Caco-2 (cell line): ENCODE data around the gene CTXND1. TPM values are rescaled to one million over a fixed set of nuclear protein-coding genes. Genes with fewer than 3 reads are reported as not detected.

Experiments
- BruUV-seq: library from RNA; stranded (reverse); fragments of 400-500 nt; replicated peaks from 2 replicates; lab custom pipeline; 2021; lab: Mats Ljungman, UMichigan
- CTCF ChIA-PET: fragments of 300-600 bp; sonication (Branson Sonifier 250); formaldehyde crosslinking; loops from one replicate; lab custom pipeline; 2022; ENCODE audit warnings: antibody characterized with exemption; lab: Charles Lee
- POLR2A ChIA-PET: fragments of 300-600 bp; sonication (Branson Sonifier 250); formaldehyde crosslinking; loops from one replicate; lab custom pipeline; 2022; ENCODE audit warnings: antibody characterized with exemption; lab: Charles Lee
- DNase-seq, 2 experiments: peaks; one replicate each; pipeline versions ENCODE4 v3.0.0 to v3.0.0-alpha.2; 2020 to 2022
- H3K27me3 ChIP-seq: replicated peaks from 2 replicates; pipeline ENCODE4 v1.6.0; 2011; ENCODE audit warnings: low read length; ENCODE audit not compliant: control insufficient read depth, insufficient read depth
- H3K36me3 ChIP-seq: 2 replicates; pipeline ENCODE4 v1.5.1; 2011; ENCODE audit warnings: low read length; ENCODE audit not compliant: control insufficient read depth, insufficient read depth
- H3K4me1 ChIP-seq: fragments of 250-450 bp; sonication (Bioruptor Pico); 2 replicates; pipeline ENCODE4 v1.5.1; 2020; ENCODE audit warnings: mild to moderate bottlenecking
- H3K4me3 ChIP-seq: 2 replicates; pipeline ENCODE4 v1.5.1; 2011; ENCODE audit warnings: low read depth, mild to moderate bottlenecking, control low read depth, low read length
- H3K9me3 ChIP-seq: fragments of 250-450 bp; sonication (Bioruptor Pico); 2 replicates; pipeline ENCODE4 v1.5.1; 2020; ENCODE audit warnings: mild to moderate bottlenecking, moderate library complexity
- H3K27ac Mint-ChIP-seq: one replicate; pipeline ENCODE4 v1.8.0; 2022; ENCODE audit warnings: mixed read lengths; ENCODE audit not compliant: unreplicated experiment
- H3K27me3 Mint-ChIP-seq: one replicate; pipeline ENCODE4 v1.8.0; 2022; ENCODE audit warnings: mixed read lengths; ENCODE audit not compliant: insufficient read depth, unreplicated experiment
- H3K36me3 Mint-ChIP-seq: one replicate; pipeline ENCODE4 v1.8.0; 2022; ENCODE audit warnings: mild to moderate bottlenecking, mixed read lengths; ENCODE audit not compliant: insufficient read depth, unreplicated experiment
- H3K4me1 Mint-ChIP-seq: one replicate; pipeline ENCODE4 v1.8.0; 2022; ENCODE audit warnings: low read depth, mixed read lengths; ENCODE audit not compliant: unreplicated experiment
- H3K4me3 Mint-ChIP-seq: one replicate; pipeline ENCODE4 v1.8.0; 2022; ENCODE audit warnings: mild to moderate bottlenecking, moderate library complexity, mixed read lengths; ENCODE audit not compliant: unreplicated experiment
- H3K9me3 Mint-ChIP-seq: one replicate; pipeline ENCODE4 v1.8.0; 2022; ENCODE audit warnings: mixed read lengths; ENCODE audit not compliant: unreplicated experiment
- CTCF ChIP-seq, 2 experiments: fragments of 200-600 bp in 1 of 2; IDR thresholded peaks; 1 replicate in 1 of 2; 2 replicates in 1 of 2; pipeline versions ENCODE4 v1.5.1 to v1.8.0; 2011 to 2022; ENCODE audit warnings: antibody characterized with exemption in 1 of 2, control low read depth in 1 of 2, inconsistent platforms in 1 of 2, low read depth in 1 of 2, low read length in 1 of 2, mild to moderate bottlenecking in 1 of 2, moderate library complexity in 1 of 2; ENCODE audit not compliant: insufficient read depth in 1 of 2, severe bottlenecking in 1 of 2, unreplicated experiment in 1 of 2
- intact Hi-C: fragments of 100-400 bp; cut with micrococcal nuclease; formaldehyde crosslinking; loops from one replicate; pipeline ENCODE4 v1.10.0; 2022; ENCODE audit not compliant: unreplicated experiment
- total RNA-seq: library from RNA; stranded (reverse); gene quantifications from 2 replicates; pipeline ENCODE4 v1.2.3, GENCODE V29; 2022

CTXND1 gene
- total RNA-seq, 1 experiment from 2014 or later, result 0.05 TPM

DNA sequence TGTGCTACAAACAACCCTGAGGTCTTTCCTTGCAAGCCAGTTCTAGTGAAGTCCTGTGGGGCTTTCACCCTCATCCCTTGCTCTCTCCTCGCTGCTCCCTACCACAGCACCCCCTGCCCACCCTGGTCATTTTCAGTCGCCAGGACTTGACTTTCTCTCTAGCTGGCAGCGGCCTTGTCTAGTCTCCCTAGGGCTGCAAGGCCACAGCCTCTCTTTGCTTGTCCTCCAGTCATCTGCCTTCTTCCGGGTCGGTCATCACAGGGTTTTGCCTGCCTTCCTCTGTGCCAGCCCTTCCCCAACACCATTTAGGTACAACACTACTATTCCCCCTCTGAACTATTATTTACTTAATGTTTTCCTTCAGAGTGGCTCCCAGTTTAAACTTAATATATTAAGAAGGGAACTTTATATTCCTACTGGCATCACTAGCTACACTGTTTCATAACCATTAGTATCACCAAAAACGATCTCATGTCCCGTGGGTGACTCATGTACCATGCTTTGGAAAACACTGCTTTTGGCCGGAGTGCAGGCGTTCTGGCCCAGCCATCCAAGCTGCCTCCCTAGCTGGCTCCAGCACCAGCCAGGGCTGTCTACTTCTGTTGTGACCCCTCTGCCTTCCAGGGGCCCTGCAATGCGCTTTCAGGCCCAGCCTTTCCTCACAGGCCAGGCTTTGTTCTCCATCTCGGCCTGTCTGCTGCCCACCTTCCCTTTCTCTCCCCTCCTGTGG lies 77.8 kb downstream of the CTXND1 start:
- no peaks in the 10 kb centered on the region for H3K9me3 Mint-ChIP-seq
- H3K27me3 ChIP-seq, result no peaks in the 10 kb centered on the region
- no peaks in the 10 kb centered on the region for H3K27me3 Mint-ChIP-seq
- no peaks in the 10 kb centered on the region for H3K4me1 Mint-ChIP-seq
- no peak overlapping the region for H3K27ac Mint-ChIP-seq
- intact Hi-C loops, result loop anchor here (5.0 to 10.0 kb wide), 3 partner anchors 179 to 792 kb away; partner anchors contain the start of gene MTHFS
- BruUV-seq, result no TSS peak
- H3K4me1 ChIP-seq, result no peaks in the 10 kb centered on the region
- POLR2A ChIA-PET, result interaction anchor here (0.6 kb wide), 1 partner anchor 320 kb away, joined by 3 read pairs; no protein-coding TSS in a partner anchor
- peaks cover 2% of the 10 kb centered on the region for H3K36me3 ChIP-seq
- CTCF ChIA-PET, result interaction anchor here (0.6 to 1.3 kb wide), 3 partner anchors 21 to 115 kb away, joined by 3 to 6 read pairs (median 4); partner anchors contain the start of genes FAH and ZFAND6
- no peak for DNase-seq
- no peak overlapping the region for H3K4me3 Mint-ChIP-seq
- TF ChIP-seq CTCF (IDR thresholded peaks at IDR 0.05; ENCODE audit: insufficient read depth in 1 of 2, low read depth in 1 of 2, low read length in 1 of 2, severe bottlenecking in 1 of 2, unreplicated experiment in 1 of 2), result no peak
- no peak overlapping the region for H3K4me3 ChIP-seq
- H3K36me3 Mint-ChIP-seq, result no peaks in the 10 kb centered on the region
- H3K9me3 ChIP-seq, result no peaks in the 10 kb centered on the region

GRCh38 chr15:80173022-80173759 lies 78.8 kb downstream of the CTXND1 start:
- Histone ChIP-seq H3K4me1 (no peaks in the 10 kb centered on the region), H3K9me3 (no peaks in the 10 kb centered on the region), H3K4me3 (no peak overlapping the region), H3K36me3 (peaks cover 2% of the 10 kb centered on the region), H3K27me3 (no peaks in the 10 kb centered on the region)
- H3K36me3 Mint-ChIP-seq, result no peaks in the 10 kb centered on the region
- BruUV-seq, result no TSS peak
- peak; percentile 75 to 81 for DNase-seq
- no peaks in the 10 kb centered on the region for H3K4me1 Mint-ChIP-seq
- no peaks in the 10 kb centered on the region for H3K27me3 Mint-ChIP-seq
- intact Hi-C loops, result loop anchor here (2.0 to 10.0 kb wide), 4 partner anchors 114 to 791 kb away; partner anchors contain the start of genes MTHFS and ZFAND6
- peak; percentile 78 to 92 for TF ChIP-seq CTCF (IDR thresholded peaks at IDR 0.05; ENCODE audit: insufficient read depth in 1 of 2, low read depth in 1 of 2, low read length in 1 of 2, severe bottlenecking in 1 of 2, unreplicated experiment in 1 of 2)
- CTCF ChIA-PET, result interaction anchor here (1.0 to 1.3 kb wide), 2 partner anchors 20 to 114 kb away, joined by 4 to 6 read pairs; partner anchors contain the start of genes FAH and ZFAND6
- H3K27ac Mint-ChIP-seq, result no peak overlapping the region
- POLR2A ChIA-PET, result interaction anchor here (0.5 kb wide), 1 partner anchor 86 kb away, joined by 3 read pairs; no protein-coding TSS in a partner anchor
- no peak overlapping the region for H3K4me3 Mint-ChIP-seq
- no peaks in the 10 kb centered on the region for H3K9me3 Mint-ChIP-seq

DNA sequence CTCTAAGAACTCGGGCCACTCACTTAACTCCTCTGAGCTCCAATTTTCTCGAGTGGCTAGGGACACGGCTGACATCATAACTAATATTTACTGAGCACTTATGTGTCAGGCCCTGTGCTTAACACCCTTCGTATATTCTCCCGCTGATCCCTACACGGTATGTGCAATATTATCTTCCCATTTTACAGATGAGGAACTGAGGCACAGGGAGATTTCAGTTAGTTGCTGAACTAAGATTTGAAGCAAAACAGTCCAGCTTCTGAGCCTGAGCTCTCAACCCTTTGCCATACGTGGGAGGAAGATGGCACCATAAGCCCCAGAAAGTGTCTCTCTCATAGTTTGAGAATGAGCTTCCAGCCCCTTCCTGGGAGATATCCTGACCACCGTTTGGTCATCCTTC lies 79.6 kb downstream of the CTXND1 start:
- ChIA-PET CTCF (interaction anchor here (1.0 to 1.3 kb wide), 2 partner anchors 20 to 111 kb away, joined by 3 to 6 read pairs; partner anchors contain the start of gene FAH), POLR2A (no interaction called here)
- DNase-seq, result no peak
- Mint-ChIP-seq H3K4me3 (no peak overlapping the region), H3K27me3 (no peaks in the 10 kb centered on the region), H3K27ac (no peak overlapping the region), H3K9me3 (no peaks in the 10 kb centered on the region), H3K36me3 (no peaks in the 10 kb centered on the region), H3K4me1 (no peaks in the 10 kb centered on the region)
- Histone ChIP-seq H3K4me1 (no peaks in the 10 kb centered on the region), H3K9me3 (no peaks in the 10 kb centered on the region), H3K4me3 (no peak overlapping the region), H3K27me3 (no peaks in the 10 kb centered on the region), H3K36me3 (peaks cover 2% of the 10 kb centered on the region)
- intact Hi-C loops, result loop anchor here (2.0 to 10.0 kb wide), 4 partner anchors 114 to 790 kb away; partner anchors contain the start of genes MTHFS and ZFAND6
- no peak for TF ChIP-seq CTCF (IDR thresholded peaks at IDR 0.05; ENCODE audit: insufficient read depth in 1 of 2, low read depth in 1 of 2, low read length in 1 of 2, severe bottlenecking in 1 of 2, unreplicated experiment in 1 of 2)
- BruUV-seq, result no TSS peak
